ENCODE data around the gene JAGN1. TPM values are rescaled to one million over a fixed set of nuclear protein-coding genes. Genes with fewer than 3 reads are reported as not detected.

The JAGN1 gene
- total RNA-seq, 1 donor from 2014 or later: 32.7 TPM

DNA sequence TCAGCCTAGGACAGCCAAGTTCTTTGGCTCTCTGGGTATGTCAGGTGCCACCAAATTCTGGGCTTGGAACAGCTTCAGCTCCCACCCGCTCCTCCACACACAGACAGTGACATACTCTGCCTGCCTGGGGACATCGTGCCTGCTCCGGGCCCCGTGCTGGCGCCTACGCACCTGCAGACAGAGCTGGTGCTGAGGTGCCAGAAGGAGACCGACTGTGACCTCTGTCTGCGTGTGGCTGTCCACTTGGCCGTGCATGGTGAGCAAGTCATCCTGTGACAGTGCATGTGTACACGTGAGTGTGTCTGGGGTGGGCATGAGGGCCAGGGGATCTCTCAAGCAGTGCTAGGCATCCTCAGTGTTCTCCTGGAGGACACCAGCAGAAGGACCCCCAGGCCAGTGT lies 27.4 kb downstream of the JAGN1 start:
- no peak overlapping the region for H3K27ac ChIP-seq
- Mint-ChIP-seq H3K27ac (no peak overlapping the region), H3K36me3 (no peaks in the 10 kb centered on the region), H3K9me3 (no peaks in the 10 kb centered on the region), H3K4me3 (no peak overlapping the region), H3K27me3 (ENCODE audit: insufficient read depth, low read depth) (no peaks in the 10 kb centered on the region), H3K4me1 (peaks cover 12% of the 10 kb centered on the region)
- H3K36me3 ChIP-seq: no peaks in the 10 kb centered on the region
- H3K79me2 ChIP-seq (ENCODE audit: low read depth): no peaks in the 10 kb centered on the region
- H3K4me2 ChIP-seq: no peak overlapping the region
- no peak for DNase-seq (ENCODE audit: low spot score)
- TF ChIP-seq, protein P1, sequence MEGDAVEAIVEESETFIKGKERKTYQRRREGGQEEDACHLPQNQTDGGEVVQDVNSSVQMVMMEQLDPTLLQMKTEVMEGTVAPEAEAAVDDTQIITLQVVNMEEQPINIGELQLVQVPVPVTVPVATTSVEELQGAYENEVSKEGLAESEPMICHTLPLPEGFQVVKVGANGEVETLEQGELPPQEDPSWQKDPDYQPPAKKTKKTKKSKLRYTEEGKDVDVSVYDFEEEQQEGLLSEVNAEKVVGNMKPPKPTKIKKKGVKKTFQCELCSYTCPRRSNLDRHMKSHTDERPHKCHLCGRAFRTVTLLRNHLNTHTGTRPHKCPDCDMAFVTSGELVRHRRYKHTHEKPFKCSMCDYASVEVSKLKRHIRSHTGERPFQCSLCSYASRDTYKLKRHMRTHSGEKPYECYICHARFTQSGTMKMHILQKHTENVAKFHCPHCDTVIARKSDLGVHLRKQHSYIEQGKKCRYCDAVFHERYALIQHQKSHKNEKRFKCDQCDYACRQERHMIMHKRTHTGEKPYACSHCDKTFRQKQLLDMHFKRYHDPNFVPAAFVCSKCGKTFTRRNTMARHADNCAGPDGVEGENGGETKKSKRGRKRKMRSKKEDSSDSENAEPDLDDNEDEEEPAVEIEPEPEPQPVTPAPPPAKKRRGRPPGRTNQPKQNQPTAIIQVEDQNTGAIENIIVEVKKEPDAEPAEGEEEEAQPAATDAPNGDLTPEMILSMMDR (IDR thresholded peaks at IDR 0.05): no peak
- H4K20me1 ChIP-seq (ENCODE audit: low read depth): no peaks in the 10 kb centered on the region
- H3K4me3 ChIP-seq: no peak overlapping the region
- H3K9ac ChIP-seq: no peak overlapping the region
- H2AFZ ChIP-seq (replicated peaks): no peak overlapping the region
- peaks cover 19% of the 10 kb centered on the region for H3K4me1 ChIP-seq
- peaks cover 14% of the 10 kb centered on the region for H3F3A ChIP-seq (ENCODE audit: low read depth)
- peaks cover 30% of the 10 kb centered on the region for H3K27me3 ChIP-seq
- H3K9me3 ChIP-seq (ENCODE audit: low read depth): no peaks in the 10 kb centered on the region

DNA sequence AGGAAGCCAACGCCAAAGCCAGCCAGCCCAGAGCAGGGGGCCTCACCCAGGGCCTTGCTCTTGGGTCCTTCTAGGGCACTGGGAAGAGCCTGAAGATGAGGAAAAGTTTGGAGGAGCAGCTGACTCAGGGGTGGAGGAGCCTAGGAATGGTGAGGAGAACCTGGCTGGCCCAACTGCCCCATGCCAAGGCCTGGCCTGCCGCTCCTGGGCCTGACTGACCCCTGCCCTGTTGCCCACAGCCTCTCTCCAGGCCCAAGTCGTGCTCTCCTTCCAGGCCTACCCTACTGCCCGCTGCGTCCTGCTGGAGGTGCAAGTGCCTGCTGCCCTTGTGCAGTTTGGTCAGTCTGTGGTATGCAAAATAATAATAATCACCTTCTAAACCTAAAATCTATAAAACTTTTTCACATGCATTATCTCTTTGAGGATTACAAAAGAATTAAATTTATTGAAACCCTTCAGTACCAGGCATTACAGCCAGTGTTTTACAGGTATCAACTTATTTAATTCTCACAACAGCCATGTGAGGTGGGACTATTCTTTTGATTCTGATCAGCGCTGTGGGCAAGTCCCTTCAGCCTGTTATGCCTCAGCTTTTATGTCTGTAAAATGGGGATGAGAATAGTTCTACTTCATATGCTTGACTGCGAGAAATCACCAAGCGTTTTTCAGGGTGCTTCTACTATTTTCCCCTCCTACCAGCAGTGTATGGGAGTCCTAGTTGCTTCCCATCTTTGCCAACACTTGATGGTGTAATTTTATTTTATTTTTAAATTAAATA lies 28.0 kb downstream of the JAGN1 start:
- Histone ChIP-seq H3K9me3 (ENCODE audit: low read depth) (no peaks in the 10 kb centered on the region), H3K9ac (no peak overlapping the region), H3K36me3 (no peaks in the 10 kb centered on the region), H3K4me2 (no peak overlapping the region), H3K4me1 (peaks cover 19% of the 10 kb centered on the region), H3K4me3 (no peak overlapping the region), H3K27ac (no peak overlapping the region), H3F3A (ENCODE audit: low read depth) (peaks cover 14% of the 10 kb centered on the region), H2AFZ (replicated peaks) (no peak overlapping the region), H3K27me3 (peaks cover 30% of the 10 kb centered on the region), H3K79me2 (ENCODE audit: low read depth) (no peaks in the 10 kb centered on the region), H4K20me1 (ENCODE audit: low read depth) (no peaks in the 10 kb centered on the region)
- Mint-ChIP-seq H3K4me3 (peak overlapping the region; percentile 50), H3K9me3 (no peaks in the 10 kb centered on the region), H3K4me1 (peaks cover 12% of the 10 kb centered on the region), H3K36me3 (no peaks in the 10 kb centered on the region), H3K27me3 (ENCODE audit: insufficient read depth, low read depth) (no peaks in the 10 kb centered on the region), H3K27ac (no peak overlapping the region)
- DNase-seq (ENCODE audit: low spot score): no peak
- no peak for TF ChIP-seq EZH2phosphoT487 (IDR thresholded peaks at IDR 0.05)
- TF ChIP-seq EZH2 (IDR thresholded peaks at IDR 0.05): no peak
- TF ChIP-seq, protein P1 (IDR thresholded peaks at IDR 0.05): no peak

DNA sequence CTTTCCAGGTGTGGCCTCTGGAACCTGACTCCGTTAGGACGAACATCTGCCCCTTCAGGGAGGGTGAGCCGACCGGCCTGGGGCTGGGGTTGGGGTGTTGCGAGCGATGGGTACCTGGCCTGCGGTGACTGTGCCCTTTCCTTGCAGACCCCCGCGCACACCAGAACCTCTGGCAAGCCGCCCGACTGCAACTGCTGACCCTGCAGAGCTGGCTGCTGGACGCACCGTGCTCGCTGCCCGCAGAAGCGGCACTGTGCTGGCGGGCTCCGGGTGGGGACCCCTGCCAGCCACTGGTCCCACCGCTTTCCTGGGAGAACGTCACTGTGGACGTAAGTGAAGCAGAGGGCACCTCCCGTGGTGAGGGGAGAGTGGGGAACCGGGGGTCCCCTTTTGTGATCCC lies 37.7 kb downstream of the JAGN1 start:
- H3F3A ChIP-seq (ENCODE audit: low read depth): peaks cover 11% of the 10 kb centered on the region
- H3K4me1 ChIP-seq: no peaks in the 10 kb centered on the region
- Mint-ChIP-seq H3K36me3 (no peaks in the 10 kb centered on the region), H3K4me1 (peaks cover 3% of the 10 kb centered on the region), H3K27me3 (ENCODE audit: insufficient read depth, low read depth) (peaks cover 2% of the 10 kb centered on the region), H3K27ac (no peak overlapping the region), H3K9me3 (no peaks in the 10 kb centered on the region), H3K4me3 (no peak overlapping the region)
- no peak for DNase-seq (ENCODE audit: low spot score)
- no peak overlapping the region for H3K27ac ChIP-seq
- no peak overlapping the region for H3K4me3 ChIP-seq
- TF ChIP-seq, protein P1 (IDR thresholded peaks at IDR 0.05): no peak
- TF ChIP-seq EZH2 (IDR thresholded peaks at IDR 0.05): no peak
- no peak for TF ChIP-seq EZH2phosphoT487 (IDR thresholded peaks at IDR 0.05)
- H3K27me3 ChIP-seq: peaks cover 11% of the 10 kb centered on the region
- no peaks in the 10 kb centered on the region for H3K9me3 ChIP-seq (ENCODE audit: low read depth)
- no peak overlapping the region for H3K4me2 ChIP-seq
- H2AFZ ChIP-seq (replicated peaks): no peak overlapping the region
- no peaks in the 10 kb centered on the region for H3K36me3 ChIP-seq
- H4K20me1 ChIP-seq (ENCODE audit: low read depth): no peaks in the 10 kb centered on the region
- no peak overlapping the region for H3K9ac ChIP-seq
- H3K79me2 ChIP-seq (ENCODE audit: low read depth): no peaks in the 10 kb centered on the region
